H1 (cell line): ENCODE data around the gene ATXN2L. TPM values are rescaled to one million over a fixed set of nuclear protein-coding genes. Genes with fewer than 3 reads are reported as not detected.
"Not testable (repeated sequence)": the region's sequence is repeated elsewhere in the genome, so short reads cannot be mapped to it uniquely, and the experiment has no call there.

Experiments used
- CTCF ChIA-PET: fragments of 300-600 bp; sonication (Branson Sonifier 250); formaldehyde crosslinking; loops from one replicate; lab custom pipeline; 2021; ENCODE audit not compliant: partially characterized antibody; lab: Charles Lee
- POLR2A ChIA-PET: fragments of 300-600 bp; sonication (Branson Sonifier 250); formaldehyde crosslinking; loops from one replicate; lab custom pipeline; 2021; ENCODE audit warnings: inconsistent platforms; ENCODE audit not compliant: partially characterized antibody; lab: Charles Lee
- DNase-seq, 2 experiments: peaks; one replicate each; pipeline versions ENCODE4 v3.0.0 to v3.0.0-alpha.2; 2010 to 2022; ENCODE audit warnings: low spot score in 2 of 2, low read depth in 1 of 2, mixed read lengths in 1 of 2
- FAIRE-seq: peaks from 2 replicates; lab custom pipeline; 2011; peaks lifted over from hg19 to GRCh38; lab: Jason Lieb, UNC
- H2AFZ ChIP-seq: 2 replicates; pipeline ENCODE4 v1.8.1; 2012; ENCODE audit warnings: low read length, inconsistent platforms
- H2AK5ac ChIP-seq: 2 replicates; pipeline ENCODE4 v1.6.1; 2013; ENCODE audit warnings: low read depth, low read length
- H2BK120ac ChIP-seq: replicated peaks from 2 replicates; pipeline ENCODE3; 2013; ENCODE audit warnings: low read depth, low read length, inconsistent platforms
- H2BK12ac ChIP-seq: 2 replicates; pipeline ENCODE4 v1.6.1; 2013; ENCODE audit warnings: low read depth, low read length
- H2BK15ac ChIP-seq: 2 replicates; pipeline ENCODE4 v1.6.1; 2013; ENCODE audit warnings: low read length
- H2BK20ac ChIP-seq: 2 replicates; pipeline ENCODE4 v1.6.1; 2013; ENCODE audit warnings: low read length
- H2BK5ac ChIP-seq: 2 replicates; pipeline ENCODE4 v1.6.1; 2013; ENCODE audit warnings: low read depth, low read length
- H3K14ac ChIP-seq: 2 replicates; pipeline ENCODE4 v1.6.1; 2013; ENCODE audit warnings: inconsistent platforms; ENCODE audit not compliant: insufficient read length
- H3K18ac ChIP-seq: 2 replicates; pipeline ENCODE4 v1.6.1; 2013; ENCODE audit warnings: low read length; ENCODE audit errors: extremely low read depth
- H3K23ac ChIP-seq: 2 replicates; pipeline ENCODE4 v1.6.1; 2013; ENCODE audit warnings: inconsistent platforms; ENCODE audit not compliant: insufficient read length
- H3K23me2 ChIP-seq: 2 replicates; pipeline ENCODE4 v1.6.1; 2013; ENCODE audit warnings: low read depth, low read length
- H3K27ac ChIP-seq: 2 replicates; pipeline ENCODE4 v1.6.1; 2011; ENCODE audit warnings: low read depth, low read length, inconsistent platforms
- H3K27me3 ChIP-seq, 4 experiments: replicated peaks in 1 of 4; 1 replicate in 1 of 4; 2 replicates in 3 of 4; pipeline versions ENCODE4 v1.6.1 to v1.8.1; 2011 to 2013; ENCODE audit warnings: low read length in 3 of 4, mild to moderate bottlenecking in 3 of 4, inconsistent platforms in 2 of 4, mixed read lengths in 2 of 4, moderate library complexity in 1 of 4; ENCODE audit not compliant: control insufficient read depth in 3 of 4, insufficient read depth in 3 of 4; ENCODE audit errors: extremely low read depth in 1 of 4
- H3K36me3 ChIP-seq, 4 experiments: 2 replicates each; pipeline versions ENCODE4 v1.6.1 to v1.8.1; 2011 to 2013; ENCODE audit warnings: mild to moderate bottlenecking in 4 of 4, low read length in 3 of 4, moderate library complexity in 2 of 4, control low read depth in 1 of 4, inconsistent platforms in 1 of 4; ENCODE audit not compliant: insufficient read depth in 4 of 4, control insufficient read depth in 2 of 4
- H3K4ac ChIP-seq: replicated peaks from 2 replicates; pipeline ENCODE3; 2013; ENCODE audit warnings: low read length, low read depth, mixed read lengths, inconsistent platforms; ENCODE audit not compliant: insufficient read length
- H3K4me1 ChIP-seq, 4 experiments: replicated peaks in 1 of 4; 1 replicate in 1 of 4; 2 replicates in 3 of 4; pipeline versions ENCODE4 v1.6.1 to v1.8.1; 2011 to 2013; ENCODE audit warnings: low read length in 3 of 4, inconsistent platforms in 2 of 4, mixed read lengths in 1 of 4; ENCODE audit not compliant: insufficient read depth in 4 of 4, control insufficient read depth in 3 of 4
- H3K4me2 ChIP-seq, 2 experiments: 2 replicates each; pipeline versions ENCODE4 v1.6.1 to v1.8.1; 2011 to 2013; ENCODE audit warnings: low read depth in 2 of 2, low read length in 2 of 2, control low read depth in 1 of 2, inconsistent platforms in 1 of 2, mild to moderate bottlenecking in 1 of 2; ENCODE audit not compliant: insufficient read depth in 1 of 2
- H3K4me3 ChIP-seq, 4 experiments: fragments of 200-600, 300-600 bp in 1 of 4; sonication (generic), shearing (Covaris generic), sonication (Bioruptor Twin) in 1 of 4; 2 replicates each; pipeline versions ENCODE4 v1.5.1 to v1.8.1; 2011 to 2016; ENCODE audit warnings: low read length in 4 of 4, low read depth in 3 of 4, control low read depth in 2 of 4, inconsistent platforms in 2 of 4, mild to moderate bottlenecking in 2 of 4, mixed read lengths in 1 of 4, moderate library complexity in 1 of 4; ENCODE audit not compliant: insufficient read depth in 2 of 4; ENCODE audit errors: extremely low read depth in 1 of 4
- H3K56ac ChIP-seq: replicated peaks from 2 replicates; pipeline ENCODE3; 2013; ENCODE audit warnings: low read depth, mild to moderate bottlenecking, mixed read lengths, low read length, inconsistent platforms; ENCODE audit not compliant: insufficient read length
- H3K79me1 ChIP-seq: 2 replicates; pipeline ENCODE4 v1.6.1; 2013; ENCODE audit warnings: low read depth, low read length, control low read depth
- H3K79me2 ChIP-seq, 2 experiments: 2 replicates each; pipeline versions ENCODE4 v1.6.1 to v1.8.1; 2012 to 2013; ENCODE audit warnings: low read length in 2 of 2, mild to moderate bottlenecking in 2 of 2, inconsistent platforms in 1 of 2; ENCODE audit not compliant: insufficient read depth in 2 of 2, control insufficient read depth in 1 of 2
- H3K9ac ChIP-seq, 4 experiments: replicated peaks in 1 of 4; 1 replicate in 1 of 4; 2 replicates in 3 of 4; pipeline versions ENCODE4 v1.6.1 to v1.8.1; 2011 to 2013; ENCODE audit warnings: low read depth in 3 of 4, low read length in 3 of 4, control low read depth in 2 of 4, mild to moderate bottlenecking in 2 of 4, moderate library complexity in 2 of 4, inconsistent platforms in 1 of 4; ENCODE audit errors: extremely low read depth in 1 of 4
- H3K9me3 ChIP-seq, 2 experiments: 2 replicates each; pipeline versions ENCODE4 v1.6.1 to v1.8.1; 2012 to 2013; ENCODE audit warnings: mild to moderate bottlenecking in 2 of 2, moderate library complexity in 2 of 2, control low read depth in 1 of 2, inconsistent platforms in 1 of 2, low read depth in 1 of 2, low read length in 1 of 2, mixed read lengths in 1 of 2; ENCODE audit not compliant: insufficient read depth in 2 of 2
- H4K20me1 ChIP-seq, 2 experiments: replicated peaks in 1 of 2; 2 replicates each; pipeline versions ENCODE3 to v1.8.1; 2011 to 2013; ENCODE audit warnings: inconsistent platforms in 2 of 2, low read length in 2 of 2, mild to moderate bottlenecking in 1 of 2; ENCODE audit not compliant: insufficient read depth in 2 of 2, control insufficient read depth in 1 of 2
- H4K5ac ChIP-seq: 2 replicates; pipeline ENCODE4 v1.6.1; 2013; ENCODE audit warnings: low read length, low read depth, mixed read lengths, inconsistent platforms; ENCODE audit not compliant: insufficient read length
- H4K8ac ChIP-seq: 2 replicates; pipeline ENCODE4 v1.8.0; 2013; ENCODE audit warnings: mild to moderate bottlenecking, moderate library complexity, low read length, inconsistent platforms; ENCODE audit not compliant: insufficient read depth; ENCODE audit errors: extremely low read depth
- H4K91ac ChIP-seq: replicated peaks from 2 replicates; pipeline ENCODE3; 2013; ENCODE audit warnings: low read length, mixed read lengths, inconsistent platforms; ENCODE audit not compliant: insufficient read length
- WGBS, 2 experiments: shearing (Covaris generic) in 1 of 2; methylation state at CpG; one replicate each; pipeline versions ENCODE4 v1.1.6 to v1.1.7; 2013 to 2015; ENCODE audit warnings: low lambda C conversion rate in 2 of 2, mixed read lengths in 2 of 2, inconsistent platforms in 1 of 2, low coverage in 1 of 2, missing lambda C conversion rate in 1 of 2; ENCODE audit not compliant: insufficient replicate concordance in 2 of 2, insufficient coverage in 1 of 2, insufficient read length in 1 of 2; ENCODE audit errors: extremely low coverage in 1 of 2, missing lambda C conversion rate in 1 of 2; 5-methylcytosine and 5-hydroxymethylcytosine counted together
- polyA plus RNA-seq, 7 experiments: library from polyadenylated mRNA; depleted of rRNA in 3 of 7; stranded (reverse) in 5 of 7; unstranded in 2 of 7; fragments of >200 nt in 5 of 7; fragments of 200-250 nt in 2 of 7; gene quantifications; 1 replicate in 5 of 7; 2 replicates in 1 of 7; 4 replicates in 1 of 7; pipeline versions ENCODE4 v1.2.1 to v1.2.3, GENCODE V29; 2011 to 2013; ENCODE audit warnings: missing spikeins in 2 of 7, mixed read lengths in 2 of 7
- total RNA-seq: library from RNA; stranded (reverse); fragmentation: NEBNext Ultra II Directional; extraction: Animal tissue kit (Norgen Biotek cat#: 25700); gene quantifications from 2 replicates; pipeline ENCODE4 v1.2.1, GENCODE V29; 2021

ATXN2L gene
- total and polyA plus RNA-seq, 2 of the 8 experiments (the other 6 are each of a cell fraction or from before 2014, with no cell fraction given): 79.1 to 227 TPM

DNA sequence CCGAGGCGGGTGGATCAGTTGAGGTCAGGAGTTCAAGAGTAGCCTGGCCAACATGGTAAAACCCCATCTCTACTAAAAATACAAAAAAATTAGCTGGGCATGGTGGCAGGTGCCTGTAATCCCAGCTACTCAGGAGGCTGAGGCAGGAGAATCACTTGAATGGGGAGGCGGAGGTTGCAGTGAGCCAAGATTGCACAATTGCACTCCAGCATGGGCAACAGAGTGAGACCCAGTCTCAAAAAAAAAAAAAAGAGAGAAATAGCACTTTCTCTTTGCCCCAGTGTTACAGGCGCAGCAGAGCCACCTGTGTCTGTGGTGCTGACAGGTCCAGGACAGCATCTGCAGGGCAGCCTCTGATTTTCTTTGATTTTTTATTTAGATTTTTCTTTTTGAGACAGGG is 58.8 kb downstream of the ATXN2L start:
- not testable (repeated sequence) for H3K36me3 ChIP-seq, H2AFZ ChIP-seq, H2BK5ac ChIP-seq, H3K9ac ChIP-seq, H4K91ac ChIP-seq, H3K23ac ChIP-seq, H3K56ac ChIP-seq, H4K8ac ChIP-seq, H3K18ac ChIP-seq, H2BK15ac ChIP-seq, H3K4me2 ChIP-seq, H3K14ac ChIP-seq, H3K9me3 ChIP-seq, DNase-seq, H4K20me1 ChIP-seq, FAIRE-seq, H4K5ac ChIP-seq, H3K79me2 ChIP-seq, H2BK12ac ChIP-seq, H2BK120ac ChIP-seq, H3K4me3 ChIP-seq, H2AK5ac ChIP-seq, H2BK20ac ChIP-seq, H3K4ac ChIP-seq, H3K27ac ChIP-seq, H3K79me1 ChIP-seq, H3K27me3 ChIP-seq
- POLR2A ChIA-PET: interaction anchor here (1.1 to 13.3 kb wide), 4 partner anchors 24 to 69 kb away, joined by 3 to 164 read pairs (median 6); partner anchors contain the start of genes NFATC2IP and TUFM
- WGBS, 2 experiments: 95% methylated on average over 4 of the region's 4 CpGs; no CpG with 5 or more reads in 1 of the 2 experiments
- CTCF ChIA-PET: interaction anchor here (1.2 kb wide), 1 partner anchor 34 kb away, joined by 3 read pairs; no protein-coding TSS in a partner anchor
- Histone ChIP-seq H3K4me1 (peaks cover 0 to 38% (median 30%) of the 10 kb centered on the region in 4 experiments; a peak in 6 of 7 replicates), H3K23me2 (peaks cover 13% of the 10 kb centered on the region)
